Measurements from ENCODE around the gene TECR.

DNA sequence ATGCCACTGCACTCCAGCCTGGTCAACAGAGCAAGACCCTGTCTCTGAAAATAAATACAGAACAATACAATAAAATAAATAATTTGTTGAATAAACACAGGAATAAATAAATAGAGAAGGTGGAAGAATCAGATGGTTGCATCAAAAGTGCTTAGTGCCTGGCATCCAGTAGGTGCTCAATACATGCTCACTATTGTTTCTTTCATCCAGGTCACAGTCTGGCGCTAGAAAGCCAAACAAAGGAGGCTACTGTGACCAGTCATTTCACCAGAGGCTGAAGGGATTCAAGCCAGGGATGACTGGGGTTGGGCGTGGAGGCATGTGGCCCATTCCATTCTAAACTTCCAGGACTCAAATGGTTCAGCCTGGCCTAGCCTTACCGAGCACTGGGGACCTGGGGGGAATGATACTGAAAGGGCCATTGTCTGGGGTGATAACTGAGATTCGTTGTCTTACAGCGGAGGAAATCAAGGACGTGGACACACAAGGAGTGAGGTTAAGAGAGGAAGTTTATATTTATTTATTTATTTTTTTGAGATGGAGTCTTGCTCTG lies 46.1 kb downstream of the TECR start:
- TF ChIP-seq EP300 (conservative IDR thresholded peaks at IDR 0.05; ENCODE audit: poor library complexity, severe bottlenecking) = no peak
- TF ChIP-seq EZH2 (IDR thresholded peaks at IDR 0.05; ENCODE audit: borderline replicate concordance, insufficient read depth, low read length, poor library complexity, severe bottlenecking) = no peak
- TF ChIP-seq, protein P1, sequence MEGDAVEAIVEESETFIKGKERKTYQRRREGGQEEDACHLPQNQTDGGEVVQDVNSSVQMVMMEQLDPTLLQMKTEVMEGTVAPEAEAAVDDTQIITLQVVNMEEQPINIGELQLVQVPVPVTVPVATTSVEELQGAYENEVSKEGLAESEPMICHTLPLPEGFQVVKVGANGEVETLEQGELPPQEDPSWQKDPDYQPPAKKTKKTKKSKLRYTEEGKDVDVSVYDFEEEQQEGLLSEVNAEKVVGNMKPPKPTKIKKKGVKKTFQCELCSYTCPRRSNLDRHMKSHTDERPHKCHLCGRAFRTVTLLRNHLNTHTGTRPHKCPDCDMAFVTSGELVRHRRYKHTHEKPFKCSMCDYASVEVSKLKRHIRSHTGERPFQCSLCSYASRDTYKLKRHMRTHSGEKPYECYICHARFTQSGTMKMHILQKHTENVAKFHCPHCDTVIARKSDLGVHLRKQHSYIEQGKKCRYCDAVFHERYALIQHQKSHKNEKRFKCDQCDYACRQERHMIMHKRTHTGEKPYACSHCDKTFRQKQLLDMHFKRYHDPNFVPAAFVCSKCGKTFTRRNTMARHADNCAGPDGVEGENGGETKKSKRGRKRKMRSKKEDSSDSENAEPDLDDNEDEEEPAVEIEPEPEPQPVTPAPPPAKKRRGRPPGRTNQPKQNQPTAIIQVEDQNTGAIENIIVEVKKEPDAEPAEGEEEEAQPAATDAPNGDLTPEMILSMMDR (IDR thresholded peaks at IDR 0.05; ENCODE audit: poor library complexity, severe bottlenecking) = no peak
- no peak for TF ChIP-seq TAF1 (IDR thresholded peaks at IDR 0.05; ENCODE audit: low read depth)
- TF ChIP-seq SMC3 (conservative IDR thresholded peaks at IDR 0.05; ENCODE audit: poor library complexity) = no peak
- no peak for TF ChIP-seq POLR2AphosphoS5 (IDR thresholded peaks at IDR 0.05)
- TF ChIP-seq MXI1 (conservative IDR thresholded peaks at IDR 0.05; ENCODE audit: poor library complexity, severe bottlenecking) = no peak
- TF ChIP-seq RAD21 (conservative IDR thresholded peaks at IDR 0.05) = no peak
- TF ChIP-seq, protein P2, sequence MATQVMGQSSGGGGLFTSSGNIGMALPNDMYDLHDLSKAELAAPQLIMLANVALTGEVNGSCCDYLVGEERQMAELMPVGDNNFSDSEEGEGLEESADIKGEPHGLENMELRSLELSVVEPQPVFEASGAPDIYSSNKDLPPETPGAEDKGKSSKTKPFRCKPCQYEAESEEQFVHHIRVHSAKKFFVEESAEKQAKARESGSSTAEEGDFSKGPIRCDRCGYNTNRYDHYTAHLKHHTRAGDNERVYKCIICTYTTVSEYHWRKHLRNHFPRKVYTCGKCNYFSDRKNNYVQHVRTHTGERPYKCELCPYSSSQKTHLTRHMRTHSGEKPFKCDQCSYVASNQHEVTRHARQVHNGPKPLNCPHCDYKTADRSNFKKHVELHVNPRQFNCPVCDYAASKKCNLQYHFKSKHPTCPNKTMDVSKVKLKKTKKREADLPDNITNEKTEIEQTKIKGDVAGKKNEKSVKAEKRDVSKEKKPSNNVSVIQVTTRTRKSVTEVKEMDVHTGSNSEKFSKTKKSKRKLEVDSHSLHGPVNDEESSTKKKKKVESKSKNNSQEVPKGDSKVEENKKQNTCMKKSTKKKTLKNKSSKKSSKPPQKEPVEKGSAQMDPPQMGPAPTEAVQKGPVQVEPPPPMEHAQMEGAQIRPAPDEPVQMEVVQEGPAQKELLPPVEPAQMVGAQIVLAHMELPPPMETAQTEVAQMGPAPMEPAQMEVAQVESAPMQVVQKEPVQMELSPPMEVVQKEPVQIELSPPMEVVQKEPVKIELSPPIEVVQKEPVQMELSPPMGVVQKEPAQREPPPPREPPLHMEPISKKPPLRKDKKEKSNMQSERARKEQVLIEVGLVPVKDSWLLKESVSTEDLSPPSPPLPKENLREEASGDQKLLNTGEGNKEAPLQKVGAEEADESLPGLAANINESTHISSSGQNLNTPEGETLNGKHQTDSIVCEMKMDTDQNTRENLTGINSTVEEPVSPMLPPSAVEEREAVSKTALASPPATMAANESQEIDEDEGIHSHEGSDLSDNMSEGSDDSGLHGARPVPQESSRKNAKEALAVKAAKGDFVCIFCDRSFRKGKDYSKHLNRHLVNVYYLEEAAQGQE (IDR thresholded peaks at IDR 0.05; ENCODE audit: borderline replicate concordance) = no peak
